HG02885 (cell line): ENCODE measurements around the gene TTC12.
A peak's percentile ranks its signal among the peaks of the same experiment; 100 is the strongest.

Experiments
- ATAC-seq: cut with Tn5 transposase; IDR thresholded peaks from one replicate; pipeline ENCODE4 v1.9.1; 2021; ENCODE audit warnings: mild to moderate bottlenecking; ENCODE audit not compliant: unreplicated experiment, poor library complexity

Gene TTC12

GRCh38 chr11:113314389-113315301 lies at the start of gene TTC12:
TSS of gene TTC12 (plus strand) at chr11:113314583. CDS start at chr11:113316258, 1,675 bp downstream.
- ATAC-seq: peak; percentile 98

DNA sequence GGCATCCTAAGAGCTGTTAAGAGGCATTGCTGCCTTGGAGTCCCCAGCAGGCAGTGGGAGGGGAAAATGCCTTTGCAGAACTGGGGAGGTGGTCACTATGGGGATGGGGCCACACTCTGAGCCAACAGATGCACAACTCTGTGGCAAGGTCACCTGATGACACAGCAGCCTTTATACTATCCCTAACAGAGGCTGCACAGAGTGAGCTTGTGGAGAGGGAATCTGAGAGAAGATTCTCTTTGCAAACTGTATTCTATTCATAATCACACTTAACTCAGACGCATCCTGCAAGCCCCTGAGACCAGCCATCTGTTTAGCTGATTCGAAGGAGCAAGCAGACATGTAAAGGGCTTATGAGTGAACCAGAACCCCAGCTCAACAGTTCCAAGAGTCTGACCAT lies 49.0 kb upstream of the TTC12 start:
- ATAC-seq: no peak

- no peak for ATAC-seq
These were observed 46.9 kb upstream of the TTC12 start for GRCh38 chr11:113267493-113267892.

DNA sequence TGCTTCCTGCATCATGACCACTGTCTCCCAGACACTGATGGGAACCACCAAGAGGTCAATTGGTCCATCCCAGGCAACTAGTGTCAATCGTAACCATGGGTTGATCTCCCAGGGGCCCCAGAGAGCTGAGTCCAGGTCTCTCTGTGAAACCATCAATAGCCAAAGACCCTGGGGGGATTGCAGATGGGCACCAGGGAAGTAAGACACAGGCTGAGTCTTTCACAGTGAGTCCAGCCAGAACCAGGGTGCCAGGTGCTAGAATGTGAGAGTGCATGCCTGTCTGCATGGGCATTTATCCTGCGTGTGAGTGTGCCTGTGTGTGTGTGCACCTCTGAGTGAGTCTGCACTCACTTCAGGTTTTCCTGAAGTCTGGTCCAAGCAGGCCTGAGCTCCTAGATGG lies 45.3 kb upstream of the TTC12 start:
- no peak for ATAC-seq

DNA sequence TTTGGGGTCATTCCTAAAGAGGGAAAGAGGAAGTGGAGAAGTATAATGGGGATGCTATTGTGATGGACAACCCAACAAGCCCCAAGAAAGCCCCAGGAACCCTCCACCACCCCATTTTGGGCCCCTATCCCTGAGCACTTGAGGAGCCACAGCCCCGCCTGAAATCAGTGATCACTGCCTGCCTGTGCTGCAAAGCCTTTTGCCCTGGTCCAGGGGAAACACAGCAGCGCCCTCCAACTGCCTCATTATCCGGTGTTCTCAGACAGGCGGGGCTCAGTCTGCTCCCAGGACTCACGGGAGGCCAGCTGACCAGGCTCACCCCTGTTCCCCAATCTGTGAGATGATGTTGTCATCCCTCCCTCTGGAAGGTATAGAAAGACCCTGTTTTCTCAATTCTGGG lies 44.7 kb upstream of the TTC12 start:
- no peak for ATAC-seq

- no peak for ATAC-seq
These were observed 44.3 kb upstream of the TTC12 start for GRCh38 chr11:113270080-113270479.

GRCh38 chr11:113271551-113272245 lies 42.7 kb upstream of the TTC12 start:
- no peak for ATAC-seq

- no peak for ATAC-seq
These were observed 42.1 kb upstream of the TTC12 start for GRCh38 chr11:113272281-113272680.

DNA sequence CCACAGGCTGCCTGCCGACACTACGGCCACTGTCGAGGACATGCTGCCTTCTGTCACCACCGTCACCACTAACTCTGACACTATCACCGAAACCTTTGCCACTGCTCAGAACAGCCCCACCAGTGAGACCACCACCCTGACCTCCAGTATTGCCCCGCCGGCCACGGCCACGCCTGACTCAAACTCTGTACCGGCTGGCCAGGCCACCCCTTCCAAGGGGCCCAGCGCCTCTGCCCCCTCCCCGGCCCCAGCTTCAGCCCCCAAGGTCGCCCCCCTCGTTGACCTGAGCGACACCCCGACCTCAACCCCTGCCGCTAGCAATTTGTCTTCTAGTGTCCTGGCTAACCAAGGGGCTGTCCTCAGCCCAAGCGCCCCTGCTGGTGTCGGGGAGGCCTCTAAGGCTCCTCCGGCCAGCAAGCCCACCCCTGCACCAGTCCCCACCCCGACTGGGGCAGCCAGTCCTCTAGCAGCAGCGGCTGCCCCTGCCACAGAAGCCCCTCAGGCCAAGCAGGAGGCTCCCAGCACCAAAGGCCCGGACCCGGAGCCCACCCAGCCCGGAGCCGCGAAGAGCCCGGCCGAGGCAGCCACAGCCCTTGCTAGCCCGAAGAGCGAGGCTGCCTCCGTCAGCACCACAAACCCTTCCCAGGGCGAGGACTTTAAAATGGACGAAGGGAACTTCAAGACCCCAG lies 41.3 kb upstream of the TTC12 start:
- no peak for ATAC-seq

DNA sequence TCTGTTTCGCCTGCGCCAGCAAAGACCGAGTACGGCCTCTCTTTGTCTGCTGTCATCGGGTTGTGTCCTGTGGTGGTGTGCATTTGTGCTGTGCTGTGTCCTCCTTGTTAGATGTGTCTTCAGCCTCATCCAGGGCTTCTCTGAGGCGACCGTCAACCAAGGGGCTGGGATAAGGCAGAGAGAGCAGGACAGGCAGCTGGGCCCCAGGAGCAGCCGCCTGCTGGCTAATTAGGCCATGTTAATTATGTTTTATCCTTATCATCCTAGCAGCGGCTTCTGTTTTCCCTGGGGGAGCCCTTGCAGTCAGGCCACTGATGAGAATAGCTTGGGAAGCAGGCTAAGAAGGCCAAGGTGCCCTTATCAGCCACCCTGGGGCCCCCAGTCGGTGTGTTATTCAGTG lies 40.7 kb upstream of the TTC12 start:
- no peak for ATAC-seq

DNA sequence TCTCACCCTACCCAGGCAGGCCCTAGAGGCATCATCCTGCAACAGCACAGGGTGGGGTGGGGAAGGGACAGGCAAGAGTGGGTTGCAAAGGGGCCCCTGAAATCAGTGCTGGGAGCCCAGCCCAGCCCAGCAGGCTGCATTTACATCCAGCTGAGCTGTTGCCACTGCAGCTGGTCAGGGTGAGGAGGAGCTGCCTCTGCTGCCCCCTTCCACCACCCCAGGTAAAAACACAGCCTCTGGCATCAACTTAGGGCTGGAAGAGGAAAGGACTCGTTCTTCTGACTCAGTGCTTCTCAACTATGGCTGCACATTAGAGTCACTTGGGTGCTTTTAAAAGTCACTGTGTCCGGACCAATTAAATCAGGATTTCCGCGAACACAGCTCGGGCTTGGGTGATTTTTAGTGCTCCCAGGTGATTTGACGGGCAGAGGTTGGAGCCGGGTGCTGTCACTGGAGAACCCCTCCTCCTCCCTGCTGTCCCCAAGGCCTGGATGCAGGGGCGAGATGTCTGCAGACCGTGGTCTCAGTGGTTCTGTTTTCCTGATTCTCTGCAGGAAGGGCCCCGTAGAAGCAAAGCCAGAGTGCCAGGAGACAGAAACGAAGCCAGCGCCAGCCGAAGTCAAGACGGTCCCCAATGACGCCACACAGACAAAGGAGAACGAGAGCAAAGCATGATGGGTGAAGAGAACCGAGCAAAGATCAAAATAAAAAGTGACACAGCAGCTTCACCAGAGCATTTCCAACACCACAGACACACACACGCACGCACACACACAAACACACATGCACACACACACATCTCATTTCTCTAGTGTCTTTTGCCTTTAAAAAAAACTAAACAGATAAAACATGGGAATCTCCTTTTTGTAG lies 39.4 kb upstream of the TTC12 start:
- ATAC-seq: no peak

GRCh38 chr11:113275602-113276001 lies 38.8 kb upstream of the TTC12 start:
- ATAC-seq: no peak

GRCh38 chr11:113276466-113276865 lies 37.9 kb upstream of the TTC12 start:
- ATAC-seq: no peak

DNA sequence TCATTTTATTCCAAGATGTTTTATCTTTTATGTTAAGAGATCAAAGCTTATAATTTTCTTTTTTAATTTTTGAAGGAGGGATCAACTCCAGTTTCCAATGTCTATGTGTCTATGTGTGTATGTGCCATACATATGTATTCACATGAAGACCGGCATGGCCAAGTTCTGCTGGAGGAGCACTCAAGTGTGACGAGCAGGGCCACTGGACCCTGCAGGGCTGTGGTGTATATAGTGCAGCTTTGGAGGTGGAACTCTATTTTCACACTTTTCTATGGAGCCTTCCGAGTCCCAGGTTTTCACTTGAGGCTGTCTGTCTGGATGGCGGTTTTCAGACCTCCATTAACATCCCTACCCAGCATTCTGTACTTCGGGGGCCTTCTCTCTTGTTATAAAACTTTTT lies 36.5 kb upstream of the TTC12 start:
- no peak for ATAC-seq

GRCh38 chr11:113278481-113278880 lies 35.9 kb upstream of the TTC12 start:
- ATAC-seq: no peak

- ATAC-seq: no peak
These were observed 35.5 kb upstream of the TTC12 start for GRCh38 chr11:113278925-113279324.

GRCh38 chr11:113279591-113279990 lies 34.8 kb upstream of the TTC12 start:
- ATAC-seq: no peak

DNA sequence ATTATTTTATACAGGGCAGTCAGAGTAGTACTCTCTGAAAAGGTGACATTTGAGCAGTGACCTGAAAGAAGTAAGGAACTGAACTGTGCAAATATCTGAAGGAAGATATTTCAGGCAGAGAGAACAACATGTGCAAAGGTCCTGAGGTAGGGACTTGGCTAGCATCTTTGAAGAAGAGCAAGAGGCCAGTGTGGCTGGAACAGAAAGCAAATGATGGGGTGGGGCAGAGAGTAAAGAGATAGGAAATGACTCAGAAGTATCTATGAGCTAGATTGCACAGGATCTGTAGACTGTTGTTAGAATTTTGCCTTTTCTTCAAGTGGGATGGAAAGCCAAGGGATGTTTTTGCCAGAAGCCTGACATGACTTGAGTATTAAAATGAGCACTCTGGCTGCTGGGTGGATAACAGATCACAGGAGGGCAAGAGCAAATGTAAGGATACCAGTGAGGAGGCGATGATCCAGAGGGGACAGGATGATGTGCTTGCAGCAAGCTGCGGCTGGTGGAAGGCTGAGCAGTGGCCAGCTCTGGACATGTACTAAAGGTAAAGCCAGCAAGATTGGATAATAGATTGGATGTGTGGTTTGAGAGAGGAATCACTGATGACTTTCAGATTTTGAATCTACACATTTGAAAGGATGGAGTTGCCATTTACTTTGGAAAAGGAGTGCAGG lies 33.2 kb upstream of the TTC12 start:
- no peak for ATAC-seq

- no peak for ATAC-seq
These were observed 31.4 kb upstream of the TTC12 start for GRCh38 chr11:113282898-113283437.
